Measurements from ENCODE around the gene EPHB2.
"Not testable (repeated sequence)": the region's sequence is repeated elsewhere in the genome, so short reads cannot be mapped to it uniquely, and the experiment has no call there.

The EPHB2 gene

GRCh38 chr1:22691031-22691753 lies 19.4 kb upstream of the EPHB2 start:
- no peak for DNase-seq (ENCODE audit: low spot score)

GRCh38 chr1:22694172-22694571 lies 16.5 kb upstream of the EPHB2 start:
- no peak for DNase-seq (ENCODE audit: low spot score)

- no peak for DNase-seq (ENCODE audit: low spot score)
Observed at GRCh38 chr1:22696610-22697009, 14.0 kb upstream of the EPHB2 start.

GRCh38 chr1:22697980-22698379 lies 12.7 kb upstream of the EPHB2 start:
- no peak for DNase-seq (ENCODE audit: low spot score)

GRCh38 chr1:22699681-22700520 lies 10.7 kb upstream of the EPHB2 start:
- no peak for DNase-seq (ENCODE audit: low spot score)

GRCh38 chr1:22702296-22703085 lies 8.1 kb upstream of the EPHB2 start:
- DNase-seq (ENCODE audit: low spot score), result no peak

- peak; percentile 92 for DNase-seq (ENCODE audit: low spot score)
Observed at GRCh38 chr1:22704440-22705067, 6.1 kb upstream of the EPHB2 start.

- DNase-seq (ENCODE audit: low spot score), result no peak
Observed at GRCh38 chr1:22705586-22705985, 5.1 kb upstream of the EPHB2 start.

- DNase-seq (ENCODE audit: low spot score), result not testable (repeated sequence)
Observed at GRCh38 chr1:22706100-22706499, 4.5 kb upstream of the EPHB2 start.

GRCh38 chr1:22708777-22709176 lies 1.9 kb upstream of the EPHB2 start:
- no peak for DNase-seq (ENCODE audit: low spot score)

GRCh38 chr1:22709227-22709626 lies 1.4 kb upstream of the EPHB2 start:
- no peak for DNase-seq (ENCODE audit: low spot score)

- DNase-seq (ENCODE audit: low spot score), result peak; percentile 75
Observed at GRCh38 chr1:22709891-22710700, 543 bp upstream of the EPHB2 start.

- no peak for DNase-seq (ENCODE audit: low spot score)
Observed at GRCh38 chr1:22711071-22711470, 432 bp downstream of the EPHB2 start.

GRCh38 chr1:22711591-22712501 lies 1.2 kb downstream of the EPHB2 start:
- no peak for DNase-seq (ENCODE audit: low spot score)

GRCh38 chr1:22712502-22713271 lies 2.0 kb downstream of the EPHB2 start:
- DNase-seq (ENCODE audit: low spot score), result peak; percentile 26

GRCh38 chr1:22714455-22714854 lies 3.8 kb downstream of the EPHB2 start:
- DNase-seq (ENCODE audit: low spot score), result no peak

GRCh38 chr1:22717037-22717760 lies 6.6 kb downstream of the EPHB2 start:
- DNase-seq (ENCODE audit: low spot score), result no peak

GRCh38 chr1:22721122-22721873 lies 10.7 kb downstream of the EPHB2 start:
- DNase-seq (ENCODE audit: low spot score), result no peak
